Hair follicle dermal papilla cell (primary cell): ENCODE data around the gene MTMR8. TPM values are rescaled to one million over a fixed set of nuclear protein-coding genes. Genes with fewer than 3 reads are reported as not detected.

Experiments
- total RNA-seq: library from RNA; depleted of rRNA; stranded (reverse); fragments of >200 nt; gene quantifications from 2 replicates; pipeline ENCODE4 v1.2.3, GENCODE V29; 2012

Gene MTMR8
- total RNA-seq, result 0.97 and 1.2 TPM in 2 replicates

DNA sequence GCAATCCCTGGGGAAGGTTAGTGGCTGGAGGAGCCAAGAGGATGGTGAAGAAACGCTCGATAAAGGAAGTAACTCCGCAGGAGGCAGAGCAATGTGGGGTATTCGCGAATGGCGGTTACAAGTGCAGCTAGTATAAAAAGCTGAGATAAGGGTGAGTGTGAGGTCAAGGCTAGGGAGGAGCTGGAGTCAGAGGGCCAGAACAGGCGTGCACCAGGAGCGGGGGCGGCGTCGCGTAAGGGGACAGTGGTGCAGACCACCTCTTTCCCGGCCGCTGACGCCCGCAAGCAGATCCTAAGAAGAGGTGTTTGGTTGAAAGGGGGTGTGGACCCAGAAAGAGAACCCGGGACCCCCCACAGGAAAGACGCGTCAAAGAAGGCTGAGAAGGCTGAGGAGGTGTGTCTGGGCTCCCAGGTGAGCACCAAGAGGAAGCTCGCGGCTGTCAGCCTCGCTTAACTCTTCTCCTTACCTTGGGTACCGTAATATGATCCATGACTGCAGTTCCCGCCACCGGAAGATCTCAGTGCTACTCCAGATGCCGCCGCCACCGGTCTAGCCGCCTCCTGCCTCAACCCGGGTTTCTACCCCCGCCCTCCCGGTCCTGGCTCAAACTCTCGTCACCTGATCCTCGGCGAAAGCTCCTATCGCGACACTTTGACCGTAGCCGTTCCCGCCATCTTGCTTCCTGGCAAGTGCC is at the start of gene MTMR8:
Gene MTMR8, minus strand, starts transcription at position 579 of the 694 bp plus-strand sequence. Its CDS starts 89 bp downstream, at position 490.

DNA sequence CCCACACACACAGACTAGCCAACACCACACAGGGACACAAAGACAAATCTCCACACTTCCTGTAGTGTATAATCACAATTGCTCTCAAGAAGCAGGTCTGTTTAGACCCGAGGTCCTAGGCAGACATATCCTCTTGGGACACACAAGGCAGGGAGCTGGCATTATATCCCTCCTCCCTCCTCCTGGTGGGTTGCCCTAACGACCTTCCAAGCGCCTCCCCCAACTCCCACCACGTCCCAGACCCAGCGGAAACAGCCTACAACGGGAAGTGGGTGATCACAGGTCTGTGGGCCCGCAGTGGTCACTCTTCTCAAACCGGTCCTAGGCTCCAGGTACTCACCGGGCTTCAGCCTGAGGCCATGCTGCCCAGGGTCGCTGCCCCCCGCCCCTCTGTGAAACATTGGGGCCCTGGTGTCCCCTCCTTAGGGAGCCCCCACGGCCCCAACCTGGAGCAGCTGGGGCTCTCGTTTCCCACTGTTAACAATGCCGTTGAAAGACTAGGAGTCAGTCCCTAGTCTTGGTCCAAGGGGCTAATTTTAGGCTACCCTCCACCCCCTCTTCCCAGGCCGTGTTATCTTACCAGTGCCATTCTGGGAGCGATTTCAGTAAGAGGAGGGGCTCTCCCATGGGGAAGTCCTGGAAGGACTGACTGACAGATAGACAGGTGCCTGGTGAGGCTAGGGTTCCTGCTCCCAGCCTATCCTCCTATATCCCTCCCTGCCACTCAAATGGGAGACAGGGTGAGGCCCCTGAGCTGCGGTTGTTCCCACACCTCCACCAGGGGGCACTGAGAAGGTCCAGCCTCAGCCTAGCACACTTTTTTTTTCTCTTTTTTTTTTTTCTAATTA is 164.9 kb downstream of the MTMR8 start, which contains the start of gene ASB12:
Gene ASB12, minus strand, starts transcription at position 485 of the 848 bp plus-strand sequence. CDS start 4,957 bp downstream, outside the sequence.

Other genes starting within 250 kb of the MTMR8 start
- 4.6 and 5.5 TPM in 2 replicates for gene AMER1, start 189.7 kb downstream of the MTMR8 start, total RNA-seq
- 0.16 TPM in 1 of 2 replicates, not detected in the other for gene ASB12, start 164.8 kb downstream of the MTMR8 start, total RNA-seq